Prostate gland (tissue), 2 donors: ENCODE results near the gene ZNF354C. TPM values are rescaled to one million over a fixed set of nuclear protein-coding genes. Genes with fewer than 3 reads are reported as not detected.
"Not testable (repeated sequence)": the region's sequence is repeated elsewhere in the genome, so short reads cannot be mapped to it uniquely, and the experiment has no call there.

Experiments used
- DNase-seq: peaks from one replicate; pipeline ENCODE4 v3.0.0-alpha.2; 2019; ENCODE audit warnings: low spot score
- H3K27ac ChIP-seq, 2 donors: fragments of 200-600 bp; sonication (generic); 2 replicates each; pipeline ENCODE4 v1.5.1; 2017 to 2019
- H3K27me3 ChIP-seq: fragments of 200-600 bp; sonication (generic); replicated peaks from 2 replicates; pipeline ENCODE4 v1.5.1; 2019; ENCODE audit not compliant: insufficient read depth
- H3K36me3 ChIP-seq, 2 donors: fragments of 200-600 bp; sonication (generic); 1 replicate in 1 of 2; 2 replicates in 1 of 2; pipeline versions ENCODE4 v1.5.1 to v1.8.1; 2017 to 2019
- H3K4me1 ChIP-seq: fragments of 200-600 bp; sonication (generic); replicated peaks from 2 replicates; pipeline ENCODE4 v1.5.1; 2019
- H3K4me3 ChIP-seq, 2 donors: fragments of 200-600 bp; sonication (generic); 2 replicates each; pipeline ENCODE4 v1.5.1; 2017 to 2019
- H3K9me3 ChIP-seq: fragments of 200-600 bp; sonication (generic); 2 replicates; pipeline ENCODE4 v1.5.1; 2017
- CTCF ChIP-seq, 4 experiments: fragments of 200-600 bp in 2 of 4; fragments of 450-650 bp in 2 of 4; sonication (generic) in 2 of 4; IDR thresholded peaks; 1 replicate in 3 of 4; 2 replicates in 1 of 4; pipeline ENCODE4 v1.5.1; 2016 to 2019; ENCODE audit warnings: antibody characterized with exemption in 4 of 4, mild to moderate bottlenecking in 2 of 4, moderate library complexity in 2 of 4
- POLR2A ChIP-seq: fragments of 450-650 bp; IDR thresholded peaks from one replicate; pipeline ENCODE4 v1.6.1; 2016; ENCODE audit warnings: antibody characterized with exemption, mild to moderate bottlenecking
- POLR2AphosphoS5 ChIP-seq: sonication (generic); formaldehyde crosslinking; IDR thresholded peaks from one replicate; pipeline ENCODE4 v1.6.1; 2017; ENCODE audit warnings: antibody characterized with exemption
- whole genome bisulfite sequencing: methylation state at CpG from one replicate; pipeline ENCODE4 v1.1.5; 2018; 5-methylcytosine and 5-hydroxymethylcytosine counted together
- intact Hi-C: fragments of 100-400 bp; cut with DNase I; formaldehyde crosslinking; loops from one replicate; pipeline ENCODE4 v1.14.2; 2022
- total RNA-seq, 2 donors: library from RNA; depleted of rRNA; stranded (reverse); fragments of >200 nt; gene quantifications; one replicate each; pipeline ENCODE4 v1.1.0, GENCODE V29; 2016

Gene ZNF354C
- total RNA-seq, 2 donors from 2014 or later: 5.7 to 6.5 TPM

GRCh38 chr5:179065703-179066102 is 5.5 kb downstream of the ZNF354C start:
- over 99% methylated on average over 6 of the region's 6 CpGs for WGBS
- no peak for DNase-seq
- no peaks in the 10 kb centered on the region for H3K4me1 ChIP-seq
- TF ChIP-seq CTCF (IDR thresholded peaks at IDR 0.05) (no peak), POLR2A (no peak), POLR2AphosphoS5 (no peak)
- H3K27me3 ChIP-seq: no peaks in the 10 kb centered on the region
- intact Hi-C loops: no loop called here
- H3K27ac ChIP-seq: no peak overlapping the region
- H3K9me3 ChIP-seq: no peaks in the 10 kb centered on the region
- peaks cover 0 to 5% of the 10 kb centered on the region in 2 donors for H3K36me3 ChIP-seq
- no peak overlapping the region for H3K4me3 ChIP-seq

- H3K4me3 ChIP-seq: no peak overlapping the region
- TF ChIP-seq POLR2AphosphoS5 (no peak), CTCF (IDR thresholded peaks at IDR 0.05) (no peak), POLR2A (no peak)
- H3K27me3 ChIP-seq: no peaks in the 10 kb centered on the region
- H3K4me1 ChIP-seq: no peaks in the 10 kb centered on the region
- peaks cover 19% of the 10 kb centered on the region for H3K9me3 ChIP-seq
- H3K36me3 ChIP-seq: peaks cover 6 to 36% of the 10 kb centered on the region in 2 donors
- intact Hi-C loops: no loop called here
- DNase-seq: no peak
- H3K27ac ChIP-seq: no peak overlapping the region
- 98% methylated on average over 11 of the region's 11 CpGs for WGBS
Measured at GRCh38 chr5:179079165-179079987, 19.2 kb downstream of the ZNF354C start.

DNA sequence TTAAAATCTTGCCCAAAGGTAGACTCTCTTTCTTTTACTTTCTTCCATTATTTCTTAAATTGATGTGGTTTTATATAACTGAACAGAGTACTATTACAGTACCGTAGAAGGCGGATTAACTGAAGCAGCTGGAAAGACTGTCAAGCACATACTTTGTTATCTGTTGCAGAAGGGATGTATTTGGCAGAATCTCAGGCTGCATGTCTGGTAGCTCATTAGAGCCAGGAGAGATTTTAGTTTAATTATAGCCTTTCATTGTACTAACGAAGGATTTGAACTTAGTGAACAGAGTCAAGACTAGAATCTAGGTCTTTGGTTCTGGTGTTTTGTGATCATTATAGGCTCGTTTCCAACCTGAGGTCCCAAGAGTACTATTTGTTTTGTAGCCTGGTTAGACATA is 20.6 kb downstream of the ZNF354C start:
- DNase-seq: no peak
- Histone ChIP-seq H3K4me1 (no peaks in the 10 kb centered on the region), H3K36me3 (peaks cover 6 to 36% of the 10 kb centered on the region in 2 donors), H3K4me3 (no peak overlapping the region), H3K27ac (no peak overlapping the region), H3K9me3 (peaks cover 19% of the 10 kb centered on the region), H3K27me3 (no peaks in the 10 kb centered on the region)
- intact Hi-C loops: no loop called here
- TF ChIP-seq CTCF (IDR thresholded peaks at IDR 0.05) (no peak), POLR2A (no peak), POLR2AphosphoS5 (no peak)
- 96% methylated on average over 4 of the region's 4 CpGs for WGBS

DNA sequence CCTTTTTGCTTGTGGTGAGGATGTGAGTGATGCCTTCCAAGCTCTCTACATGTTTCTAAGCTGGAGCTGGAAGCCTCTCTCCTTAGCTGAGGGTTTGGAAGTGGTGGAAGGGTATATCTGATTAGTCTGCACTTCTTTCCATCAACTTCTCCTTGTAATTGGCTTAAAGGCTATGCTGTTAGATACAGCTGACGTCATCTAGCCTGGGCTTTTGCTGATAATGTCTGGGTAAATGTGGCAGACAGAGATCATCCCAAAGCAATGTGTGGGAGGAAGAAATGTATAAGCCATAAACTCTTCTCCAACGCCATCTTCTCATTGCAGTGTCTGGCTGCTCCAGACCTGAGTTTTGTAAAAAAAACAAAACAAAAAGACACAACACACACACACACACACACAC is 29.3 kb downstream of the ZNF354C start:
- no peaks in the 10 kb centered on the region for H3K9me3 ChIP-seq
- no peak overlapping the region for H3K4me3 ChIP-seq
- H3K4me1 ChIP-seq: no peaks in the 10 kb centered on the region
- TF ChIP-seq CTCF (IDR thresholded peaks at IDR 0.05) (no peak), POLR2AphosphoS5 (no peak), POLR2A (no peak)
- no peaks in the 10 kb centered on the region for H3K27me3 ChIP-seq
- no peak for DNase-seq
- H3K36me3 ChIP-seq: no peaks in the 10 kb centered on the region
- no peak overlapping the region for H3K27ac ChIP-seq
- WGBS: 81% methylated on average over 2 of the region's 2 CpGs
- intact Hi-C loops: no loop called here

GRCh38 chr5:179101282-179101681 is 41.1 kb downstream of the ZNF354C start:
- H3K27me3 ChIP-seq, H3K4me3 ChIP-seq, H3K36me3 ChIP-seq, H3K4me1 ChIP-seq, DNase-seq, intact Hi-C loops, H3K9me3 ChIP-seq, H3K27ac ChIP-seq: not testable (repeated sequence)
- 95% methylated on average over 17 of the region's 17 CpGs for WGBS
